H1 (cell line): ENCODE data around the gene ZBTB16. TPM values are rescaled to one million over a fixed set of nuclear protein-coding genes. Genes with fewer than 3 reads are reported as not detected.

ENCODE experiments used
- ATF2 ChIP-seq: IDR thresholded peaks from 2 replicates; pipeline ENCODE4 v1.6.1; 2012; ENCODE audit warnings: low read length, inconsistent platforms
- PHF8 ChIP-seq: fragments of 200-600 bp; sonication (generic); conservative IDR thresholded peaks from 2 replicates; pipeline ENCODE4 v1.7.1; 2012; ENCODE audit warnings: low read depth, mild to moderate bottlenecking, inconsistent platforms, low read length, moderate library complexity
- POU5F1 ChIP-seq: IDR thresholded peaks from 2 replicates; pipeline ENCODE4 v1.6.1; 2011; ENCODE audit warnings: low read depth, mild to moderate bottlenecking, low read length, moderate library complexity
- TAF1 ChIP-seq: IDR thresholded peaks from 2 replicates; pipeline ENCODE4 v1.6.1; 2011; ENCODE audit warnings: mild to moderate bottlenecking, low read depth, low read length
- ZNF274 ChIP-seq: IDR thresholded peaks from 2 replicates; pipeline ENCODE4 v1.7.0; 2012; ENCODE audit warnings: low read length, borderline replicate concordance; ENCODE audit errors: extremely low read depth
- polyA plus RNA-seq, 7 experiments: library from polyadenylated mRNA; depleted of rRNA in 3 of 7; stranded (reverse) in 5 of 7; unstranded in 2 of 7; fragments of >200 nt in 5 of 7; fragments of 200-250 nt in 2 of 7; gene quantifications; 1 replicate in 5 of 7; 2 replicates in 1 of 7; 4 replicates in 1 of 7; pipeline versions ENCODE4 v1.2.1 to v1.2.3, GENCODE V29; 2011 to 2013; ENCODE audit warnings: missing spikeins in 2 of 7, mixed read lengths in 2 of 7
- total RNA-seq: library from RNA; stranded (reverse); fragmentation: NEBNext Ultra II Directional; extraction: Animal tissue kit (Norgen Biotek cat#: 25700); gene quantifications from 2 replicates; pipeline ENCODE4 v1.2.1, GENCODE V29; 2021

Gene ZBTB16
- total and polyA plus RNA-seq, 2 of the 8 experiments (the other 6 are each of a cell fraction or from before 2014, with no cell fraction given), result 0.12 to 0.61 TPM

- TF ChIP-seq POU5F1, result no peak
- no peak for TF ChIP-seq ATF2
- TF ChIP-seq PHF8, result no peak
- TF ChIP-seq TAF1, result no peak
- TF ChIP-seq ZNF274, result no peak
Measured at GRCh38 chr11:114099392-114100178, 40.1 kb downstream of the ZBTB16 start (continued).
